NB4 (cell line): ENCODE results near the gene CFI.

ENCODE experiments used
- CTCF ChIP-seq: IDR thresholded peaks from one replicate; pipeline ENCODE4 v1.5.1; 2012; ENCODE audit warnings: low read depth, low read length
- POLR2A ChIP-seq: IDR thresholded peaks from 2 replicates; pipeline ENCODE4 v1.6.1; 2011; ENCODE audit warnings: mild to moderate bottlenecking; ENCODE audit not compliant: insufficient read length; ENCODE audit errors: extremely low read depth

- no peak for TF ChIP-seq CTCF
- TF ChIP-seq POLR2A = no peak
Measured at GRCh38 chr4:109764789-109765402, 36.9 kb downstream of the CFI start.
